Measurements from ENCODE around the gene SPNS2. TPM values are rescaled to one million over a fixed set of nuclear protein-coding genes. Genes with fewer than 3 reads are reported as not detected.

SPNS2 gene
- total RNA-seq, 1 experiment from 2014 or later: 1.9 TPM

DNA sequence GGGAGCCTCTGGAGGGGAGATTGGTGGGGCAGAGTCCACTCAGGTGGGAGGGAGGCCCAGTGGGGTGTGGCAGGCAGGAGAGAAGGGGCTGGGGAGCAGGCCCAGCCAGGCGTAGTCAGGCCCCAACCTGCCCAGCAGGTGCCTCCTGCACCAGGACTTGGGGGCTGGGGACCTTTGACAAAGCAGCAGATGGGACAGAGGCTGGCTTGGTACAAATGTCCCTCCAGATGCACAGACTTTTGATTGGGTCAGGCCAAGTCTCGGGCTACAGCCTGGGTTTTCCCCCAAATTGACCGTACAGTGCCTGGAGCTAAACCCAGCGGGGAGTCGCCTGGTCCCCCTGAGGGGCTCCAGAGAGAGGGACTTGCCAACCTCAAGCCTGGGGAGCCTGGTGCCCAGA, 61.3 kb downstream of the SPNS2 start:
- Histone ChIP-seq H3K27ac (ENCODE audit: low read length) (no peak overlapping the region), H3K36me3 (ENCODE audit: control insufficient read depth, insufficient read depth, low read length) (no peaks in the 10 kb centered on the region; the same call in 1 of the 2 replicates), H3K4me1 (ENCODE audit: control insufficient read depth, insufficient read depth, low read length) (peaks cover 6% of the 10 kb centered on the region), H3K9me3 (ENCODE audit: control insufficient read depth, insufficient read depth, low read depth, low read length) (no peaks in the 10 kb centered on the region), H3K4me3 (ENCODE audit: low read depth in 2 of 2, low read length in 2 of 2) (no peak overlapping the region), H3K27me3 (ENCODE audit: control insufficient read depth, insufficient read depth, low read length) (no peaks in the 10 kb centered on the region)
- TF ChIP-seq POLR2AphosphoS5 (IDR thresholded peaks at IDR 0.05; ENCODE audit: low read depth, low read length) (no peak), TCF7L2 (IDR thresholded peaks at IDR 0.05; ENCODE audit: low read depth, low read length) (no peak), SIN3A (IDR thresholded peaks at IDR 0.05; ENCODE audit: borderline replicate concordance, insufficient read depth, low read depth, low read length) (no peak)
- intact Hi-C loops (cut with micrococcal nuclease; ENCODE audit: unreplicated experiment) (no loop called here), in situ Hi-C loops (cut with HindIII; ENCODE audit: low pct_unique_long_range_greater_than_20kb, low sequenced_read_pairs) (no loop called here)
- BruUV-seq (replicated peaks): no TSS peak
- DNase-seq (ENCODE audit: low read depth, low spot score): no peak
- no peak for ATAC-seq
- ChIA-PET POLR2A (no interaction called here), CTCF (no interaction called here)

GRCh38 chr17:4560421-4560820, 61.7 kb downstream of the SPNS2 start, which contains the start of gene GGT6:
TSS of gene GGT6 (minus strand) at chr17:4560577. CDS start at chr17:4560521, 56 bp downstream.
- H3K27me3 ChIP-seq (ENCODE audit: control insufficient read depth, insufficient read depth, low read length): no peaks in the 10 kb centered on the region
- peaks cover 6% of the 10 kb centered on the region for H3K4me1 ChIP-seq (ENCODE audit: control insufficient read depth, insufficient read depth, low read length)
- no peak for TF ChIP-seq TCF7L2 (IDR thresholded peaks at IDR 0.05; ENCODE audit: low read depth, low read length)
- TF ChIP-seq, protein P1, sequence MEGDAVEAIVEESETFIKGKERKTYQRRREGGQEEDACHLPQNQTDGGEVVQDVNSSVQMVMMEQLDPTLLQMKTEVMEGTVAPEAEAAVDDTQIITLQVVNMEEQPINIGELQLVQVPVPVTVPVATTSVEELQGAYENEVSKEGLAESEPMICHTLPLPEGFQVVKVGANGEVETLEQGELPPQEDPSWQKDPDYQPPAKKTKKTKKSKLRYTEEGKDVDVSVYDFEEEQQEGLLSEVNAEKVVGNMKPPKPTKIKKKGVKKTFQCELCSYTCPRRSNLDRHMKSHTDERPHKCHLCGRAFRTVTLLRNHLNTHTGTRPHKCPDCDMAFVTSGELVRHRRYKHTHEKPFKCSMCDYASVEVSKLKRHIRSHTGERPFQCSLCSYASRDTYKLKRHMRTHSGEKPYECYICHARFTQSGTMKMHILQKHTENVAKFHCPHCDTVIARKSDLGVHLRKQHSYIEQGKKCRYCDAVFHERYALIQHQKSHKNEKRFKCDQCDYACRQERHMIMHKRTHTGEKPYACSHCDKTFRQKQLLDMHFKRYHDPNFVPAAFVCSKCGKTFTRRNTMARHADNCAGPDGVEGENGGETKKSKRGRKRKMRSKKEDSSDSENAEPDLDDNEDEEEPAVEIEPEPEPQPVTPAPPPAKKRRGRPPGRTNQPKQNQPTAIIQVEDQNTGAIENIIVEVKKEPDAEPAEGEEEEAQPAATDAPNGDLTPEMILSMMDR (IDR thresholded peaks at IDR 0.05): no peak
- no peak for TF ChIP-seq POLR2AphosphoS5 (IDR thresholded peaks at IDR 0.05; ENCODE audit: low read depth, low read length)
- no peak for TF ChIP-seq REST (IDR thresholded peaks at IDR 0.05; ENCODE audit: insufficient read depth in 1 of 2, low read depth in 2 of 2, low read length in 1 of 2)
- TF ChIP-seq SIN3A (IDR thresholded peaks at IDR 0.05; ENCODE audit: borderline replicate concordance, insufficient read depth, low read depth, low read length): no peak
- no peaks in the 10 kb centered on the region for H3K36me3 ChIP-seq (ENCODE audit: control insufficient read depth, insufficient read depth, low read length)
- H3K9me3 ChIP-seq (ENCODE audit: control insufficient read depth, insufficient read depth, low read depth, low read length): no peaks in the 10 kb centered on the region
- no TSS peak for BruUV-seq (replicated peaks)
- no peak for ATAC-seq
- no peak within 1 kb of the TSS for H3K4me3 ChIP-seq (ENCODE audit: low read depth in 2 of 2, low read length in 2 of 2)
- CTCF ChIA-PET: no interaction called here
- POLR2A ChIA-PET: no interaction called here
- intact Hi-C loops (cut with micrococcal nuclease; ENCODE audit: unreplicated experiment): no loop called here
- H3K27ac ChIP-seq (ENCODE audit: low read length): no peak within 1 kb of the TSS
- in situ Hi-C loops (cut with HindIII; ENCODE audit: low pct_unique_long_range_greater_than_20kb, low sequenced_read_pairs): no loop called here
- no peak for DNase-seq (ENCODE audit: low read depth, low spot score)

DNA sequence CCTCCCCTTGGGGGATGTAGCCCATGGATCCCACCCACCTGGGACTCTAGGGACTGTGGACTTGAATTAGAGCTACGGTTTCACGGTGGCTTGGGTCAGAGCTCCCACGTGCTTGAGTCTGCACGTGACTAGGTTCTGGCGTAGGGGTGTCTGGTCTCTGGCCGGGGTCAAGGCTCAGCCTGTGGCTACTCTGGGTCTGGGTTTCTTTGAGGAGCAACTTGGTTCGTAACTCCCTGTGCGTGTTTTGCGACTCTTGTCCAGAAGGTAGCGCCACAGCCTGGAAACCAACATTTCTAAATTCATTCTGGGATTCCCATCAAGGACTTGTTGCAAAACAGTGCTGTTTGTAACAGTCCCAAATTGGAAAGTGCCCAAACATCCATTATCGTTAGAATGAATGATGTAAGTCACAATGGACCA, 62.2 kb downstream of the SPNS2 start:
- H3K27ac ChIP-seq (ENCODE audit: low read length): no peak overlapping the region
- DNase-seq (ENCODE audit: low read depth, low spot score) (no peak), ATAC-seq (no peak)
- intact Hi-C loops (cut with micrococcal nuclease; ENCODE audit: unreplicated experiment): no loop called here
- H3K4me1 ChIP-seq (ENCODE audit: control insufficient read depth, insufficient read depth, low read length): peaks cover 4% of the 10 kb centered on the region
- TF ChIP-seq POLR2AphosphoS5 (IDR thresholded peaks at IDR 0.05; ENCODE audit: low read depth, low read length) (no peak), TCF7L2 (IDR thresholded peaks at IDR 0.05; ENCODE audit: low read depth, low read length) (no peak), REST (IDR thresholded peaks at IDR 0.05; ENCODE audit: insufficient read depth in 1 of 2, low read depth in 2 of 2, low read length in 1 of 2) (no peak), SIN3A (IDR thresholded peaks at IDR 0.05; ENCODE audit: borderline replicate concordance, insufficient read depth, low read depth, low read length) (no peak)
- TF ChIP-seq, protein P1 (IDR thresholded peaks at IDR 0.05): no peak; the same call in 1 of the 2 replicates
- H3K36me3 ChIP-seq (ENCODE audit: control insufficient read depth, insufficient read depth, low read length): no peaks in the 10 kb centered on the region
- in situ Hi-C loops (cut with HindIII; ENCODE audit: low pct_unique_long_range_greater_than_20kb, low sequenced_read_pairs): no loop called here
- CTCF ChIA-PET: no interaction called here
- POLR2A ChIA-PET: no interaction called here
- no peak overlapping the region for H3K4me3 ChIP-seq (ENCODE audit: low read depth in 2 of 2, low read length in 2 of 2)
- no TSS peak for BruUV-seq (replicated peaks)
- no peaks in the 10 kb centered on the region for H3K9me3 ChIP-seq (ENCODE audit: control insufficient read depth, insufficient read depth, low read depth, low read length)
- no peaks in the 10 kb centered on the region for H3K27me3 ChIP-seq (ENCODE audit: control insufficient read depth, insufficient read depth, low read length)

All from Panc1 (cell line).